ENCODE data around the gene TOMM40L. TPM values are rescaled to one million over a fixed set of nuclear protein-coding genes. Genes with fewer than 3 reads are reported as not detected.

The TOMM40L gene
- total RNA-seq, 1 experiment from 2014 or later, result 6.7 TPM

DNA sequence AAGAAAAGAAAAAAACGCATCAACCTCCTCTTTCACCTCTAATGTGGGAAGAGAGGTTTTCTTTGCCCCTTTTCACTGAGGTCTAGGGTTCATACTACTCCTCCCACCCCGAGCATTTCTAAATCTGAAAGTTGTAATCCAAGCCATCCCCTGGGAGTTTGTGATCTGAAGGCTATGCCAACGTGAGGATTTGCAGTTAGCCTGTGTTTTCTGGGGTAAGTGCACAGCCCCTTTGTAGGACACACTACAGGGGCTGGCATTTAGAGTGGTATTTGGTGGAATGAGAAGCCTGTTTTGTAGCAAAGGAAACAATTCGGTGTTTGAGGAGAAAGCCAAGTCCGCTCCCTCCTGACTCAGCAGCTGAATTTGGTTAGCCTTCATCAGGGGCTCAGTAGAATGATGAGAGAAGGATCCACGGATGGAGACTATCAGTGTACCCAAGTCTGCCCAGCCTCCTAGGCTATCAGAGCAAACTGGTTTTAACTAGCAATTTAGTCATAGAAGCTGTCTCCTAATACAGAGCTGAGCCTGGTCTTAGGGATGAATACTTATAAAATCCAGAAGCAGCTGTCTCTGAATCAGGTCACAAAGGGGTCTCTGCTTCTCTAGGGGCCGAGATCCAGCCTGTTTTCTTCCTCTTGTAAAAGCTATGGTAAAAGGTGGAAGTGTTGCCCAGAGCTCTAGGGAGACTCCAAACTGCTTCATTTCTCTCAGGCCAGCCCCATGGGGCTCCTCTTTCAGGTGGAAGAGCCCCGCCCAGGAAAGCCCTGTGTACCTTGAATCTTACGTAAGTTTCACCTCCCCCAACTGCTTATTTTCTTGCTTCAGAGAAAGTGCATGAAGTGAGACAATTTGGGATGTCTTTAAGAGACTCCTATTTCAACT, 34.8 kb downstream of the TOMM40L start:
- H3K9me3 ChIP-seq (ENCODE audit: insufficient read depth, low read depth), result no peaks in the 10 kb centered on the region
- DNase-seq, result no peak
- no peak overlapping the region for H3K27ac ChIP-seq
- no peaks in the 10 kb centered on the region for H3K79me2 ChIP-seq (ENCODE audit: low read depth)
- H3K4me2 ChIP-seq, result peak overlapping the region; percentile 61
- H3K4me3 ChIP-seq, result peak overlapping the region; percentile 9; the same call in 1 of the 2 replicates
- peaks cover 19% of the 10 kb centered on the region for H3K27me3 ChIP-seq (ENCODE audit: insufficient read depth, low read depth)
- ChIA-PET CTCF (no interaction called here), POLR2A (ENCODE audit: unreplicated experiment) (interaction anchor here (0.7 kb wide), 1 partner anchor 83 kb away, joined by 4 read pairs; the partner anchor contains the start of gene B4GALT3)
- no peaks in the 10 kb centered on the region for H3K36me3 ChIP-seq (ENCODE audit: low read depth)
- no peaks in the 10 kb centered on the region for H4K20me1 ChIP-seq (ENCODE audit: insufficient read depth)
- peaks cover 23% of the 10 kb centered on the region; the same call in 1 of the 2 replicates for H3F3A ChIP-seq (ENCODE audit: insufficient read depth, low read depth)
- no peak for TF ChIP-seq EZH2 (IDR thresholded peaks at IDR 0.05; ENCODE audit: low read depth)
- TF ChIP-seq, protein P1, sequence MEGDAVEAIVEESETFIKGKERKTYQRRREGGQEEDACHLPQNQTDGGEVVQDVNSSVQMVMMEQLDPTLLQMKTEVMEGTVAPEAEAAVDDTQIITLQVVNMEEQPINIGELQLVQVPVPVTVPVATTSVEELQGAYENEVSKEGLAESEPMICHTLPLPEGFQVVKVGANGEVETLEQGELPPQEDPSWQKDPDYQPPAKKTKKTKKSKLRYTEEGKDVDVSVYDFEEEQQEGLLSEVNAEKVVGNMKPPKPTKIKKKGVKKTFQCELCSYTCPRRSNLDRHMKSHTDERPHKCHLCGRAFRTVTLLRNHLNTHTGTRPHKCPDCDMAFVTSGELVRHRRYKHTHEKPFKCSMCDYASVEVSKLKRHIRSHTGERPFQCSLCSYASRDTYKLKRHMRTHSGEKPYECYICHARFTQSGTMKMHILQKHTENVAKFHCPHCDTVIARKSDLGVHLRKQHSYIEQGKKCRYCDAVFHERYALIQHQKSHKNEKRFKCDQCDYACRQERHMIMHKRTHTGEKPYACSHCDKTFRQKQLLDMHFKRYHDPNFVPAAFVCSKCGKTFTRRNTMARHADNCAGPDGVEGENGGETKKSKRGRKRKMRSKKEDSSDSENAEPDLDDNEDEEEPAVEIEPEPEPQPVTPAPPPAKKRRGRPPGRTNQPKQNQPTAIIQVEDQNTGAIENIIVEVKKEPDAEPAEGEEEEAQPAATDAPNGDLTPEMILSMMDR (conservative IDR thresholded peaks at IDR 0.05), result no peak
- H3K9me2 ChIP-seq (ENCODE audit: insufficient read depth), result no peaks in the 10 kb centered on the region
- no TSS peak for BruUV-seq (replicated peaks)
- no peak overlapping the region for H2AFZ ChIP-seq
- intact Hi-C loops (cut with micrococcal nuclease; ENCODE audit: unreplicated experiment), result no loop called here
- H3K4me1 ChIP-seq (replicated peaks; ENCODE audit: insufficient read depth), result peaks cover 29% of the 10 kb centered on the region

DNA sequence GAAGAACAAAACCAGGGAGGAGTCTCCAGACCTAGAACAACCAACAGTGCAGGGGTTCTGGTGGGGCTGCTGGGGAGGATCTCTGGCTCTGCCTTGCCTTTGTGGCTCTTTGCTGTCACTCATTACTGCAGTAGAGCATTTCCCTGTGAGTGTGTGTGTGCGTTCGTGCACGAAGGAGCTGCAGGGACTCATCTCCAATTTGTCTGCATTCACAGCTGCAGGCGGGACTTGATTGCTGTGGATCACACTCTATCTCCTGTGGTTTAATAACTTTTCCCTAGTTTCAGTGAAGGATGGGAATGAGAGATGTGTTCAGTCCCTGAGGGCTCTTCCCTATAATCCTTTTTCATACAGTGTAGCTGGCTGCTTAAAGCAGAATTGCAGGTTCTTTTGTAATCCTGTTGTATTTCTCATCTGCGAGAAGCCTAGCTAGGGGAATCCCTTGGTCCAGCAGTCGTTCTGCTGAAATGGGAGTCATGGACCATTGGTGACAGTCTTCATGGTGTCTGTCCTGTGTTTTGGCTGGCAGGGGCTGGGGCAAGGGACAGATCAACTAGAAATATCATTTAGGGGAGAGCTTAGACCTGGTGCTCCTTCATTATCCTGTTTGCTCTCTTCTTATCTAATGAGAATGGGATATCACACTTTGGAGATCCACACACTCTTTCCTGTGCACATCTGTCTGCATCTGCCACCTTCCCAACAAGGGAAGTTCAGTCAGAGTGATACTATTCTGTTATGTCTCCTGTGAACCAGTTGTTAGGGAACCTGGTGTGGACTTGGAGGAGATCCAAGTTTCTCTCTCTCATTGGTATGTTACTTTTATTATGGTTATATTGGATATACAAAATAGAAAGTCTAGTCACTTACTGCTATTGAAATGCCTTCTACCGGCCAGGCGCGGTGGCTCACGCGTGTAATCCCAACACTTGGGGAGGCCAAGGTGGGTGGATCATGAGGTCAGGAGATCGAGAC, 35.7 kb downstream of the TOMM40L start:
- Histone ChIP-seq H3K9me2 (ENCODE audit: insufficient read depth) (no peaks in the 10 kb centered on the region), H3K9me3 (ENCODE audit: insufficient read depth, low read depth) (no peaks in the 10 kb centered on the region), H3K4me1 (replicated peaks; ENCODE audit: insufficient read depth) (peaks cover 22% of the 10 kb centered on the region), H3K4me2 (peak overlapping the region; percentile 61), H2AFZ (0 out of 2 replicates have a peak overlapping the region, but pooled peaks have one; percentile 35), H3K4me3 (peak overlapping the region; percentile 9; the same call in 1 of the 2 replicates), H3K27ac (no peak overlapping the region), H3F3A (ENCODE audit: insufficient read depth, low read depth) (peaks cover 16% of the 10 kb centered on the region; the same call in 1 of the 2 replicates), H3K27me3 (ENCODE audit: insufficient read depth, low read depth) (peaks cover 19% of the 10 kb centered on the region), H4K20me1 (ENCODE audit: insufficient read depth) (no peaks in the 10 kb centered on the region), H3K79me2 (ENCODE audit: low read depth) (no peaks in the 10 kb centered on the region), H3K36me3 (ENCODE audit: low read depth) (no peaks in the 10 kb centered on the region)
- ChIA-PET POLR2A (ENCODE audit: unreplicated experiment) (no interaction called here), CTCF (no interaction called here)
- BruUV-seq (replicated peaks), result no TSS peak
- intact Hi-C loops (cut with micrococcal nuclease; ENCODE audit: unreplicated experiment), result no loop called here
- TF ChIP-seq EZH2 (IDR thresholded peaks at IDR 0.05; ENCODE audit: low read depth), result no peak
- TF ChIP-seq, protein P1 (conservative IDR thresholded peaks at IDR 0.05), result no peak
- no peak for DNase-seq

DNA sequence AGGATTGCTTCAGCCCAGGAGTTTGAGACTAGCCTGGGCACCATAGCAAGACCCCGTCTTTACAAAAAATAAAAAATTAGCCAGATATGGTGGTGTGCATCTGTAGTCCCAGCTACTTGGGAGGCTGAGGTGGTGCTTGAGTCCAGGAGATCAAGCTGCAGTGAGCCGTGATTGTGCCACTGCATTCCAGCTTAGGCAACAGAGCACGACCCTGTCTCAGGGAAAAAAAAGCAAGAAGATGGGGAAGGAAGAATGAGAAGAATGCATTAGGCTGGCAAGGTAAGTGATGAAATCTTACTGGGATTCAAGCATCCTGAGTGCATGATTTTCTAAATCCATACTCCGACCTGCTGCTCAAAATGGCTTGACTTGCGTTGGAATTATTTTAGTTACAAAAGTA, 39.4 kb downstream of the TOMM40L start:
- Histone ChIP-seq H4K20me1 (ENCODE audit: insufficient read depth) (no peaks in the 10 kb centered on the region), H3K9me3 (ENCODE audit: insufficient read depth, low read depth) (no peaks in the 10 kb centered on the region), H3K4me1 (replicated peaks; ENCODE audit: insufficient read depth) (peaks cover 16% of the 10 kb centered on the region), H3K36me3 (ENCODE audit: low read depth) (no peaks in the 10 kb centered on the region), H3K4me3 (no peak overlapping the region), H3K9me2 (ENCODE audit: insufficient read depth) (no peaks in the 10 kb centered on the region), H3K27ac (no peak overlapping the region), H3F3A (ENCODE audit: insufficient read depth, low read depth) (peaks cover 14% of the 10 kb centered on the region; the same call in 1 of the 2 replicates), H3K79me2 (ENCODE audit: low read depth) (no peaks in the 10 kb centered on the region), H3K4me2 (no peak overlapping the region), H3K27me3 (ENCODE audit: insufficient read depth, low read depth) (peaks cover 4% of the 10 kb centered on the region; the same call in 1 of the 2 replicates), H2AFZ (no peak overlapping the region)
- CTCF ChIA-PET, result interaction anchor here (0.6 kb wide), 1 partner anchor 44 kb away, joined by 4 read pairs; the partner anchor contains the start of gene MPZ
- TF ChIP-seq, protein P1 (conservative IDR thresholded peaks at IDR 0.05), result no peak
- TF ChIP-seq EZH2 (IDR thresholded peaks at IDR 0.05; ENCODE audit: low read depth), result no peak
- intact Hi-C loops (cut with micrococcal nuclease; ENCODE audit: unreplicated experiment), result no loop called here
- DNase-seq, result no peak
- BruUV-seq (replicated peaks), result no TSS peak
- POLR2A ChIA-PET (ENCODE audit: unreplicated experiment), result no interaction called here
